Stimulated activated CD8-positive, alpha-beta memory T cell treated with anti-CD3 and anti-CD28 coated beads, Interleukin-15, amount 100 ng/mL, for 1 hour (primary cell): ENCODE data around the gene UBAP1L.
"Not testable (repeated sequence)": the region's sequence is repeated elsewhere in the genome, so short reads cannot be mapped to it uniquely, and the experiment has no call there.

Experiments used
- DNase-seq: peaks from one replicate; pipeline ENCODE4 v3.0.0-alpha.2; 2020; ENCODE audit warnings: low read depth

The UBAP1L gene

GRCh38 chr15:65083262-65083701 is 31.7 kb downstream of the UBAP1L start:
- DNase-seq = no peak

- no peak for DNase-seq
These were observed 32.6 kb downstream of the UBAP1L start for GRCh38 chr15:65082303-65082953.

- DNase-seq = no peak
These were observed 33.2 kb downstream of the UBAP1L start for GRCh38 chr15:65081758-65082157.

GRCh38 chr15:65081270-65081669 is 33.7 kb downstream of the UBAP1L start:
- DNase-seq = no peak

GRCh38 chr15:65079580-65079979 is 35.4 kb downstream of the UBAP1L start:
- DNase-seq = no peak

GRCh38 chr15:65077981-65078352 is 37.0 kb downstream of the UBAP1L start:
- no peak for DNase-seq

GRCh38 chr15:65077291-65077980 is 37.6 kb downstream of the UBAP1L start:
- no peak for DNase-seq

- DNase-seq = no peak
These were observed 38.3 kb downstream of the UBAP1L start, which contains the start of gene KBTBD13 for GRCh38 chr15:65076486-65077290. KBTBD13 (plus strand) TSS chr15:65076746; CDS start chr15:65076816, 70 bp downstream.

- DNase-seq = not testable (repeated sequence)
These were observed 39.2 kb downstream of the UBAP1L start for GRCh38 chr15:65075607-65076395.

- not testable (repeated sequence) for DNase-seq
These were observed 40.1 kb downstream of the UBAP1L start for GRCh38 chr15:65074946-65075345.

- DNase-seq = no peak
These were observed 42.4 kb downstream of the UBAP1L start for GRCh38 chr15:65072617-65073016.

- no peak for DNase-seq
These were observed 43.0 kb downstream of the UBAP1L start for GRCh38 chr15:65072027-65072426.

GRCh38 chr15:65071381-65071811 is 43.6 kb downstream of the UBAP1L start:
- DNase-seq = no peak

- DNase-seq = no peak
These were observed 45.0 kb downstream of the UBAP1L start for GRCh38 chr15:65069779-65070546.

GRCh38 chr15:65069179-65069578 is 45.8 kb downstream of the UBAP1L start:
- DNase-seq = no peak

- no peak for DNase-seq
These were observed 46.6 kb downstream of the UBAP1L start for GRCh38 chr15:65068403-65068788.

- DNase-seq = no peak
These were observed 47.2 kb downstream of the UBAP1L start, which contains the start of gene RASL12 for GRCh38 chr15:65067645-65068402. RASL12 (minus strand) TSS chr15:65067991; CDS start chr15:65067835, 156 bp downstream.

- no peak for DNase-seq
These were observed 47.7 kb downstream of the UBAP1L start for GRCh38 chr15:65067317-65067644.

- no peak for DNase-seq
These were observed 48.2 kb downstream of the UBAP1L start for GRCh38 chr15:65066635-65067316.
